Kidney epithelial cell (primary cell): Measurements from ENCODE around the gene PDZK1. TPM values are rescaled to one million over a fixed set of nuclear protein-coding genes. Genes with fewer than 3 reads are reported as not detected.
"Not testable (repeated sequence)": the region's sequence is repeated elsewhere in the genome, so short reads cannot be mapped to it uniquely, and the experiment has no call there.

Experiments
- DNase-seq: peaks from one replicate; pipeline ENCODE4 v3.0.0-alpha.2; 2010; ENCODE audit warnings: low read depth
- H3K27me3 ChIP-seq: 2 replicates; pipeline ENCODE4 v1.6.0; 2011; ENCODE audit warnings: low read length; ENCODE audit not compliant: control insufficient read depth, insufficient read depth
- H3K36me3 ChIP-seq: 2 replicates; pipeline ENCODE4 v1.5.1; 2011; ENCODE audit warnings: low read length; ENCODE audit not compliant: control insufficient read depth, insufficient read depth
- H3K4me3 ChIP-seq: 2 replicates; pipeline ENCODE4 v1.5.1; 2011; ENCODE audit warnings: low read depth, mild to moderate bottlenecking, control low read depth, low read length
- CTCF ChIP-seq: IDR thresholded peaks from 2 replicates; pipeline ENCODE4 v1.5.1; 2011; ENCODE audit warnings: mild to moderate bottlenecking, moderate library complexity, low read length, control low read depth, inconsistent platforms; ENCODE audit not compliant: insufficient read depth, poor library complexity, severe bottlenecking
- total RNA-seq: library from RNA; depleted of rRNA; stranded (reverse); fragments of >200 nt; gene quantifications from 2 replicates; pipeline ENCODE4 v1.2.3, GENCODE V29; 2015

PDZK1 gene
- total RNA-seq, 1 donor from 2014 or later, result not detected

DNA sequence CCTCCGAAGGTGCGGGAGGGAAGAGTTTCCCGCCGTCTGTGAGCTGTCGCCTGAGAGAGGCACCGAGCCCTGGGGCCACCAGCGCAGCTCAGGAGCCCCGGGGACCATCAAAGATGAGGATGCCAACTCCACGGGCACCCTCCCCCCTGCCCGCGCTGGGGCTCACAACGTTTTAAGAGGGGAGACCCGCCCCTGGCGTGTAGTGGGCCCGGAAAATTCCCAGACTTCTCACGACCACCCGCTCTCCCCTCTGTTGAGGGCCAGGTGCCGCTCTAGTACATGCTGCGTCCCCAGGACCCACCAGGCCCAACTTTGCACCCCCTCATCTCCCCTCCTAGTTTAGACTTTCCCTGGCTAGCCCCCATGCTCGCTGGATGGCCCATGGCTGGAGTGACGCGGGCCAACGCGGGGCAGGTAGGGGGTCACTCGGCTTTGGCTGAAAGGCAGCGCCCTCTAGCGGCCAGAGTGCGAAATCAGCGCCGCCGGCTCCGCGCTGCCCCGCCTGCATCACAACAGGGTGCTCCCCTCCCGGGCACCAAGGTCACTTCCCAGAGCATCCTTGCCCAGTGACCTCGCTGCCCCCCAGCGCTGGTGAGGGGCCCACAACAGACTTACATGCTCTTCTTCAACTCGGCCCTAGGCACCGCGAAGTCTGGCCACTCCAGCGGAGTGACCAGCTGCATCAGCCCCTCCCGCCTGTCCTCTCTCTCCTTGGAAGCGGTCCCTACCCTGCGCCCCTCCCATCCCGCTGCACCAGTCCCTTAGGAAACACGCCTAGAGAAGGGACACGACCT, 13.9 kb upstream of the PDZK1 start:
- DNase-seq, result no peak
- H3K36me3 ChIP-seq, result no peaks in the 10 kb centered on the region
- TF ChIP-seq CTCF, result peak; percentile 95
- H3K27me3 ChIP-seq, result peaks cover 2% of the 10 kb centered on the region
- H3K4me3 ChIP-seq, result peak overlapping the region; percentile 43

DNA sequence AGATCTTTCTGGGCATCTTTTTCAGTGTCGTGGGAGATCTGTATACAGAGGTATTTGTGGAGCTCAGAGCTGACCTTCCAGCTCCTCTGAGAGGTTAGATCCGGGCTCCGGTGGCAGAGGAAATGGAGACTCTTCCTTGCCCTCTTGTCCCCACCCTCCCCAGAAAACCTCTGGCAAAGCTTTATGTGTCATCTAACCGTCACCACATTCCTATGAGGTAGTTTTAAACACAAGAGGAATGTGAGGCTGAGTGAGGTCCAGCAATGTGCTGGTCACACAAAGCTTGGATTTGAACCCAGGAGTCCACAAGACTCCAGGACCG, 13.3 kb upstream of the PDZK1 start:
- peak; percentile 66 for DNase-seq
- H3K4me3 ChIP-seq, result no peak overlapping the region

GRCh38 chr1:145719230-145720079, 12.3 kb upstream of the PDZK1 start, which contains the start of gene CD160:
TSS of gene CD160 (plus strand) at chr1:145719499. CDS start at chr1:145728328, 8,829 bp downstream.
- no peak for TF ChIP-seq CTCF
- H3K36me3 ChIP-seq, result no peaks in the 10 kb centered on the region
- no peak within 1 kb of the TSS for H3K4me3 ChIP-seq
- no peak for DNase-seq
- peaks cover 2% of the 10 kb centered on the region for H3K27me3 ChIP-seq

More for the DNA sequence above, 13.3 kb upstream of the PDZK1 start:
- no peak for TF ChIP-seq CTCF
- H3K36me3 ChIP-seq, result no peaks in the 10 kb centered on the region
- H3K27me3 ChIP-seq, result peaks cover 2% of the 10 kb centered on the region

GRCh38 chr1:145718465-145718864, 11.3 kb upstream of the PDZK1 start:
- DNase-seq, H3K36me3 ChIP-seq: not testable (repeated sequence)

GRCh38 chr1:145717833-145718232, 10.7 kb upstream of the PDZK1 start:
- TF ChIP-seq CTCF, result no peak
- Histone ChIP-seq H3K27me3 (peaks cover 2% of the 10 kb centered on the region), H3K4me3 (no peak overlapping the region), H3K36me3 (no peaks in the 10 kb centered on the region)
- DNase-seq, result no peak

More at GRCh38 chr1:145718465-145718864, 11.3 kb upstream of the PDZK1 start:
- not testable (repeated sequence) for H3K27me3 ChIP-seq, H3K4me3 ChIP-seq

DNA sequence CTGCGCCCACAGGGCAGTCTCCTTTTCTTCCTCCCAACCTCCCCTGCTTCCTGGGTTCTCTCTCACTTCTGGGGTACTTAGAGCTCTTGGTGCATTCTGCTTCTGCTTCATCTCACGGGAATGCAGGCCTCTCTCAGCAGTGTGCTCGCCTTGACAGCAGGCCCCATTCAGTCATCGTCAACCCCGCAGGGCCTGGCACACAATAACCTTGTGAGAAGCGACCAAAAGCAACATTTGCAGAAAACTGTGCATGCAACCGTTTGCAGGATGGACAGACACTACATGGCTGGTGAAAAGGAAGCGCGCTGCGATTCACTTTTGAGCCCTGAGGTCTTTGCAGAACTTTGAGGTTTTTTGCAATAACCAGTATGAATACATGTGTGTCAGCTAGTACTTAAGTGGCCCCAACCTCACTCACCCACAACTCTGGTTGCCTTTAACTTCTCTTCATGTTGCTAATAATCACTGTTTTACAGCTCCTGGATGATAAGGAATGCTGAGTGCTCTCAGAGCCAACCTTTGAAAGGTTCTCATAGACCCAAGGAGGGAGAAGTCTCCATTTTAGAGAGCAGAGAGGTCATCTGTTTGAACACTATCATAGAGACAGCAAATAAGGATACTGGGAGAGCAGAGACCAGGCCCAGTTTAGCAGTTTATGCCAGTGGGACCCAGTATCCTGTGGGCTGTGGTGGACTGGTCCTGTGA, 9.6 kb upstream of the PDZK1 start:
- no peak overlapping the region for H3K4me3 ChIP-seq
- H3K36me3 ChIP-seq, result no peaks in the 10 kb centered on the region
- TF ChIP-seq CTCF, result no peak
- H3K27me3 ChIP-seq, result peaks cover 2% of the 10 kb centered on the region
- no peak for DNase-seq
